Stimulated activated CD8-positive, alpha-beta memory T cell treated with anti-CD3 and anti-CD28 coated beads, Interleukin-7, amount 100 ng/mL, for 4 hours (primary cell): ENCODE data around the gene FAM168B.
A peak's percentile ranks its signal among the peaks of the same experiment; 100 is the strongest.

Experiments
- DNase-seq, 2 donors: peaks; one replicate each; pipeline ENCODE4 v3.0.0-alpha.2; 2020; ENCODE audit warnings: low read depth in 2 of 2

Gene FAM168B

DNA sequence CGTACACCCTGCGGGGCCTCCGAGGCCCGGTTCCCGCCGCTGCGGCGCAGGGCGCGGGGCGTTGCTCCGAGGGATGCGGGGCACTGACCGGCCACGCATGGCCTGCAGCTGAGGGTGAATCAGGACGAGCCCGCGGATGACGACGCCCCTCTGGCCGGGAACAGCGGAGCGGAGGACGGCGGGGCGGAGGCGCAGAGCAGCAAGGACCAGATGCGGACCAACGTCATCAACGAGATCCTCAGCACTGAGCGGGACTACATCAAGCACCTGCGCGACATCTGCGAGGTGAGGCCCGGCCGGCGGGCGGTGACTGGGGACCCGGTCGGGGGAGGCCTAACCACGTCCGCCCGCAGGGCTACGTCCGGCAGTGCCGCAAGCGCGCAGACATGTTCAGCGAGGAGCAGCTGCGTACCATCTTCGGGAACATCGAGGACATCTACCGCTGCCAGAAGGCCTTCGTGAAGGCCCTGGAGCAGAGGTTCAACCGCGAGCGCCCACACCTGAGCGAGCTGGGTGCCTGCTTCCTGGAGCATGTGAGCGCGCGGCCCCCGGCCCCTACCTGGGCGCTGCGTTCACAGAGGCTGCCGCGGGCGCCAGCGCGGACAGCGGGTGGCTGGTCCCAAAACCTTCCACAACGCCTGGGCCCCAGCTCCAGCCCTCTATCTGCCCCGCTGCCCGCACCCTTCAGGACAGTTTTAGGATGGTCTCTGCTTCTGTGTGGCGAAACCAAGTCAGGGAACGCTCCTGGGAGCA, 53.2 kb downstream of the FAM168B start:
- DNase-seq: no peak

DNA sequence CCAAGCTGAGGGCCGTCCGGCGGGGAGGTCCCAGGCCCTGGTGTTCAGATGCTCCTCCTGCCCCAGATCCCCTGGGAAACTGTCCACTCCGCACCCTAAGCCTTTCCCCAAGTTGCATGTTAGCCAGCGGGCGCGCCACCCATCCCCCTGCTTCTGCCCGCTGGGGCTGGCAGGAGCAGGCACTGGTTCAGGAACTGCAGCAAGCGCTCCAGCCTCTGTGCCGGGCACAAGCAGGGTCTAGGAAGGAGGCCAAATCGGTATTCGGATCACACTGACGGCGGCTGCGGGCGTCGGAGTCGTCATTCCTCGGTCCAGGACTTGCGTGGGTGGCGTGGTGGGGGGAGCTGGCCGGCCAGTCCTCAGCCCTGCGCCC, 53.7 kb downstream of the FAM168B start:
- no peak for DNase-seq

GRCh38 chr2:131039101-131039440, 54.2 kb downstream of the FAM168B start:
- no peak for DNase-seq

- no peak for DNase-seq
Measured at GRCh38 chr2:131038258-131039100, 54.8 kb downstream of the FAM168B start.

DNA sequence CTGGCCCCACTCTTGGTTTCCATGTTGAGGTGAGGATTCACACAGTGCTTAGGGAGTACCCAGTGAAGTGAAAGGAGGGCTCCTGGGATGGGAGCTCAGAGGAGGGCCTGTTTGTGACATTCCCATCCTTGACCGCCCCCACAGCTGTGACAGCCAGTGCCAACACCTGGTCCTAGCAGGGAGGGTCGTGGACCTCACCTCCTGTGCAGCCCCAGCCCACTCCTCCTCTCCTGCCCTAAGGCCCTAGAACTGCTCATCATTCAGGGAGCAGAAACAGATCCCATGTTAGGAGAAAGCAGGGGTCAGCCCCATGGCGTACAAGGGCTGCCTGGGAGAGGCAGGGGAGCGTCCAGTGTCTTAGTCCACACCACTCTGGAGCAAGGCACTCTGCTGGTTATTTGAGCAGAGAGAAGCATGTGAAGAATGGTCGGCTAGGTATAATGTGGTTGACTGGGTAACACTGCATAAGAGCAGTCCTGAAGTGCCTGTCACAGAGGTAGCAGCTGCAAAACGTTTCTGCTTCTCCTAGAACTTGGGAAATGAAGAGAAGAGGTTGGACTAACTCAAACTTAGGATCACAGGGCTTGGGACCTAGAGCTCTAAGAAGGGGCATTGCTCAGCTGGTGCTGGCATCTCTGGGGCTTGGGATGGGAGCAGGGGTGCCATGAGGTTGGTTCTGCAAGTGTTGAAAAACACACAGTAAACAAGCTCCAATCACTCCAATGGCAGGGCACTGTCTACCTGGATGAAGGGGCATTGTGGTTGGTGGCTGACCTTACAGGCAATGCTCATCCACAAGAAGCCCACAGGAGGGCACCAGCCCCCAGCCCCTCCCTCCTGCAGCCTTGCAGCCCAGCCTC, 55.6 kb downstream of the FAM168B start:
- DNase-seq: no peak

DNA sequence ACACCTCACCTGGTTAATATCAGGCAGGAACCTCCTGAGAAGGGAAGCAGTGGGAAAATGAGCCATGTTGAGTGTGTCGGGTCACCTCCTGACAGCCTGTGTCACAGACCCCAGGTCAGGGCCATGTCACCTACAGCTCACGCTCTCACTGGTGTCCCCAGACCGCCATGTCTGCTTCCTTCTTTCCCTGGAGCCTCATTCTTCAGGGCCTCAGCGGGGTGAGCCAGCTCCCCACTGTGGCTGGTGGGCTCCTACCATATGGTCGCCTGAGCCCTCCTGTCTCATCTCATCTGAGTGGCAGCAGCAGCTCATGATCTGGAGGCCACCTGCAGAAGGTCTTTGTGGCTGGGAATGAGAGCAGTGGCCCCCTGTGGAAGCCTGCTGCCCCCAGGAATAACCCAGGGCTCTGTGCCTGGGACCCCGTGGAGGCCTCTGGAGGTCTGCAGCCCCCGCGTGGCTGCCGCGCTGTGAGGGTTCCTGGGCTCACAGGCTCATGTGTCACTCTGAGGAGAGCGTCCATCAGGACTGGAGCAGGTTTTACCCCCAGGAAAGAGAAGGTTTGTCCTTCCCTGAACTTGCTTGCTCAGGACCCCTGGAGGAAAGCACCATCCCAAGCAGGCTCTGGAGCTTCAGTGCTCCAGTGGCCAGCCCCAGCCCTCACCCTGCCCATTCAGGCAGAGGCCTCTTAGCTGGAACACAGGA, 56.4 kb downstream of the FAM168B start:
- no peak for DNase-seq

GRCh38 chr2:131036269-131036668, 57.0 kb downstream of the FAM168B start:
- no peak for DNase-seq

GRCh38 chr2:131035826-131036231, 57.4 kb downstream of the FAM168B start:
- DNase-seq: no peak

DNA sequence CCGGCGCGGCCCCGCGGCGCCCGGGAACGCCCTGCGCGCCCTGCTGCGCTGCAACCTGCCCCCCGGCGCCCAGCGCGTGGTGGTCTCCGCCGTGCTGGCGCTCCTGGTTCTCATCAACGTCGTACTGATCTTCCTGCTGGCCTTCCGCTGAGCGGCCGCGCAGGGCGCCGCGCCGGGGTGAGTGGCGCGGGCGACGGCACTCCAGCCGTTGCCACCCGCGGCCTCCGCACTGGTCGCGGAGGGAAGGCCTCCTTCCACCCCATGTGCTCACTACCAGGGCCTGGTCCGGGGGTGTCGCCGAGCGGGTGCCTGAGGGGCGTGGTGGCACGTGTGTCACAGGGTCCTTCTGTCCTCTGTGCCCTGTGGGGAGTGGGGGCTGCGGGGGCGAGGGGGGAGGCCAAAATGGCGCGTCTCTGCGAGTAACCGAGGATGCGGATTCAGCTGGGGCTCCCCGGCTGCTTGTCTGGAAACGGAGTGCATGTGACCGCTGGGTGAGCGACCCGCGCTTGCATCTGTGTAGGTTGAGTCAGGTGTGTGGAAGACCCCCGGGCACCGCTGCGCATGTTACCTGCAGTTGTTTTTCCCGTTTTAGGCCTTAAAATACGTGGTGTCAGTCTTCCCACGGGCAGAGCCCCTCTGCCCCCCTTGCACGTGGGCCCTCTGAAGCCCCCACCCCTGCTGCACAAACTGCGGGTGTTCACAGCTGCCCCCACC, 58.0 kb downstream of the FAM168B start:
- no peak for DNase-seq

GRCh38 chr2:131034122-131035051, 58.9 kb downstream of the FAM168B start:
- peak in 1 of 2 donors; percentile 35 for DNase-seq

DNA sequence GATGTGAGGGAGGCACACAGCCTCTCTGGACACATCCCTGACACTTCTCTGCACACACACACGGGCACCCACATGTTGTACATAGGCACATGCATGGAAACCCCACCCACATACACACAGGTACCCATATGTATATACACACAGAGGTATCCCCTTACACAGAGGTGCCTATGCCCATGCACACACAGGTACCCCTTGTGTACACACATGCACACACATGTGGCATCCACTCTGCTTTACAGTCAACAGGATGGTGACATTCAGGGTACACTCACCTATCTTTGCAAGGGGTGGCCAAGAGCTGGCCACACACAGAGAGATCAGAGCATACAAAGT, 59.5 kb downstream of the FAM168B start:
- DNase-seq: no peak

GRCh38 chr2:131032393-131032836, 60.8 kb downstream of the FAM168B start:
- DNase-seq: no peak

GRCh38 chr2:131031875-131032274, 61.4 kb downstream of the FAM168B start:
- DNase-seq: no peak

DNA sequence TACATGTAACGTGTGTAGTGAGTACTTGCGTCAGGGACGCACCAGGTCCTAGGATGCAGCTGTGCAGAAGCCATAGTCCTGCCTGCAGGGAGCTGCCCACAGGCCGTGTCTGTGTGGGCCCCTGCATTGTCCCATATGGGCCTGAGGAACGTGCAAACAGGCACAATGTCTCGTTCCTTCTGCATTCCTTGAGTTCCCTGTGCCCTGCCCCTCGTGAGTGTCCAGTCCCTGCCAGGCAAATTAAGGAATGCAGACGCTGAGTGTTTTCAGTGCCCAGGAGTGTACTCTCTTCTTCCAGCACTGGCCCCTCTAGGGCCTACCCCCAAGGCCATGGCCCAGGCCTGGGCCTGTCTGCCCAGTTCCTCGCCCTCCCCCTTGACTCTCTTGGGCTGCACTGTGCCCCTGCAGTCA, 61.8 kb downstream of the FAM168B start:
- DNase-seq: no peak

GRCh38 chr2:131030478-131030971, 62.7 kb downstream of the FAM168B start:
- DNase-seq: no peak

- DNase-seq: no peak
Measured at GRCh38 chr2:131029812-131030211, 63.4 kb downstream of the FAM168B start.

DNA sequence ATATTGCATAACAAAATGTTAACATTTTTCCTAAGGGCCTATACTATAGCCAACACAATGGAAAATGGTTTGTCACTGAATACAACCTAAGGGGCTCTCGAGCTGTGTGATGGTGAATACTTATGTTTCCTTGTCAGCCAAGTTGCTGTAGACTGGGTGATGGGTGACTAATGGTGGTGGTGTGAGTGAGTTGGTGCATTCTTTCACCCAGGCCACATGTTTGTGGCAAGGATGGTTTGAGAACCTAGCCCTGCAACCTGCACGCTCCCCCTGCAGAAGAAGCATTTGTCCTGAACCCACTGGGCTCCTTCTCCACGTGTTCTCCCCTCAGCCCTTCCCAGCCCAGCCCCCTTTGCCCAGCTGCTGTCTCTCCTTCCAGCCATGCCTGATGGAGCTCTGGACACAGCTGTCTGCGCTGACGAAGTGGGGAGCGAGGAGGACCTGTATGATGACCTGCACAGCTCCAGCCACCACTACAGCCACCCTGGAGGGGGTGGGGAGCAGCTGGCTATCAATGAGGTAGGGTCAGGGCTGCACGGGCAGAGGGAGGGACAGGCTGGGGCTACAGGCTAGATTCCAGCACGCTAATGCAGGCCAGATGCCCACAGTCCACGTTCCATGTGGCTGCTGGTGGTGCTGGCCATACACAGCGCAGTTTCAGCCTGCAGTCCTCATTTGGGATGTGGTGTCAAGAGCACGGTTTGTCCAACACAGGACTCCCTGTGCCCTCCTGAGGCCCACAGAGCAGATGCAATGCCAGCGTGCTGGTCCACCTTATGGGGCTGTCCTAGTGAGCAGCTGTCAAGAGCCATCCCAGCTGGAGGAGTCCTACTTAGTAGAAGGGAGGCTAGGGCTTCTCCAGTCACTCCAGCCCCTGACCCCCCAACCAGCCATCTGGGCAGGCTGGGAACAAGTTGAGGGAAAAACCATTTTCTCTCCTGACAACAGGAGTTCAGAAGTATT, 65.4 kb downstream of the FAM168B start:
- DNase-seq: no peak

GRCh38 chr2:131026919-131027318, 66.3 kb downstream of the FAM168B start:
- no peak for DNase-seq

- no peak for DNase-seq
Measured at GRCh38 chr2:131023758-131024157, 69.5 kb downstream of the FAM168B start.
